Uterus (tissue), 2 donors: ENCODE measurements around the gene KATNAL1.

Source experiments
- POLR2A ChIP-seq, 2 donors: fragments of 450-650 bp; IDR thresholded peaks; one replicate each; pipeline ENCODE4 v1.6.1; 2016; ENCODE audit warnings: antibody characterized with exemption in 2 of 2, mild to moderate bottlenecking in 1 of 2, moderate library complexity in 1 of 2
- TF ChIP-seq, protein P1 (sequence below), 4 experiments: fragments of 200-600 bp in 2 of 4; fragments of 450-650 bp in 2 of 4; sonication (generic) in 2 of 4; IDR thresholded peaks; one replicate each; pipeline ENCODE4 v1.5.1; 2016 to 2019; ENCODE audit warnings: antibody characterized with exemption in 4 of 4, mild to moderate bottlenecking in 2 of 4, moderate library complexity in 1 of 4

GRCh38 chr13:30216111-30216510 is 91.2 kb downstream of the KATNAL1 start:
- TF ChIP-seq, protein P1, sequence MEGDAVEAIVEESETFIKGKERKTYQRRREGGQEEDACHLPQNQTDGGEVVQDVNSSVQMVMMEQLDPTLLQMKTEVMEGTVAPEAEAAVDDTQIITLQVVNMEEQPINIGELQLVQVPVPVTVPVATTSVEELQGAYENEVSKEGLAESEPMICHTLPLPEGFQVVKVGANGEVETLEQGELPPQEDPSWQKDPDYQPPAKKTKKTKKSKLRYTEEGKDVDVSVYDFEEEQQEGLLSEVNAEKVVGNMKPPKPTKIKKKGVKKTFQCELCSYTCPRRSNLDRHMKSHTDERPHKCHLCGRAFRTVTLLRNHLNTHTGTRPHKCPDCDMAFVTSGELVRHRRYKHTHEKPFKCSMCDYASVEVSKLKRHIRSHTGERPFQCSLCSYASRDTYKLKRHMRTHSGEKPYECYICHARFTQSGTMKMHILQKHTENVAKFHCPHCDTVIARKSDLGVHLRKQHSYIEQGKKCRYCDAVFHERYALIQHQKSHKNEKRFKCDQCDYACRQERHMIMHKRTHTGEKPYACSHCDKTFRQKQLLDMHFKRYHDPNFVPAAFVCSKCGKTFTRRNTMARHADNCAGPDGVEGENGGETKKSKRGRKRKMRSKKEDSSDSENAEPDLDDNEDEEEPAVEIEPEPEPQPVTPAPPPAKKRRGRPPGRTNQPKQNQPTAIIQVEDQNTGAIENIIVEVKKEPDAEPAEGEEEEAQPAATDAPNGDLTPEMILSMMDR (IDR thresholded peaks at IDR 0.05) = no peak
- TF ChIP-seq POLR2A (IDR thresholded peaks at IDR 0.05) = no peak
